SK-N-MC (cell line): ENCODE data around the gene ICAM1.
A peak's percentile ranks its signal among the peaks of the same experiment; 100 is the strongest.

Experiments
- DNase-seq: peaks from one replicate; pipeline ENCODE4 v3.0.0-alpha.2; 2011; ENCODE audit warnings: low read depth, low spot score
- H3K27ac ChIP-seq: fragments of 200-600 bp; sonication (generic); 2 replicates; pipeline ENCODE4 v1.5.1; 2016; ENCODE audit warnings: mixed run types
- H3K36me3 ChIP-seq: fragments of 200-600 bp; sonication (generic); 2 replicates; pipeline ENCODE4 v1.6.1; 2017; ENCODE audit warnings: antibody characterized with exemption, low read length, mixed read lengths; ENCODE audit not compliant: insufficient read depth
- H3K4me3 ChIP-seq: fragments of 200-600 bp; sonication (generic); 2 replicates; pipeline ENCODE4 v1.5.1; 2016
- H3K9ac ChIP-seq: fragments of 200-600 bp; sonication (generic); 2 replicates; pipeline ENCODE4 v1.8.0; 2017; ENCODE audit warnings: mixed run types, mixed read lengths; ENCODE audit not compliant: insufficient read length
- H3K9me3 ChIP-seq: fragments of 200-600 bp; sonication (generic); 2 replicates; pipeline ENCODE4 v1.6.1; 2017; ENCODE audit warnings: low read depth, mild to moderate bottlenecking, antibody characterized with exemption, low read length, moderate library complexity, mixed read lengths
- EZH2 ChIP-seq: fragments of 200-600 bp; sonication (generic); IDR thresholded peaks from one replicate; pipeline ENCODE4 v1.6.1; 2017; ENCODE audit warnings: antibody characterized with exemption
- FOXP2 ChIP-seq: optimal IDR thresholded peaks from 2 replicates; pipeline ENCODE3; 2011; ENCODE audit warnings: mild to moderate bottlenecking, moderate library complexity; ENCODE audit not compliant: insufficient read depth; ENCODE audit errors: extremely low read length, control extremely low read depth
- POLR2AphosphoS5 ChIP-seq: IDR thresholded peaks from 2 replicates; pipeline ENCODE4 v1.6.1; 2012; ENCODE audit warnings: mild to moderate bottlenecking, low read depth, low read length, borderline replicate concordance

Gene ICAM1

DNA sequence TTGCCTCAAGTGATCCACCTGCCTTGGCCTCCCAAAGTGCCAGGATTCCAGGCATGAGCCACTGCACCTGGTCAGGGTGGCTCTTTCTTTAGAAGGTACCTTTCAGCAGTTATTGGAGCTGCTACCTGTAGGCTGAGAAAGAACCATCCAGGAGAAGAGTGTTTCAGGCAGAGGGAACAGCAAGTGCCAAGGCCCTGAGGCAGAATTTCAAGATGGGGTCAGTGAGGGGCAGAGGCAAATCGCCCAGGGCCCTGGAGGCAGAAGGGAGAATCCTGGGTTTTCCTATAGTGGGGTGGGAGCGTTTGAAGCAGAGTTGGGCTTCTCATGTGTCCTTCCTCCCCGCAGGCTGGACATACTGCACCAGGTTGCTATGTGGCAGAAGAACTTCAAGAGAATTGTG, 16.7 kb upstream of the ICAM1 start:
- no peak for DNase-seq
- Histone ChIP-seq H3K36me3 (peaks cover 30% of the 10 kb centered on the region), H3K9me3 (no peaks in the 10 kb centered on the region), H3K9ac (no peak overlapping the region), H3K4me3 (no peak overlapping the region), H3K27ac (no peak overlapping the region)
- TF ChIP-seq FOXP2 (no peak), POLR2AphosphoS5 (no peak), EZH2 (no peak)

DNA sequence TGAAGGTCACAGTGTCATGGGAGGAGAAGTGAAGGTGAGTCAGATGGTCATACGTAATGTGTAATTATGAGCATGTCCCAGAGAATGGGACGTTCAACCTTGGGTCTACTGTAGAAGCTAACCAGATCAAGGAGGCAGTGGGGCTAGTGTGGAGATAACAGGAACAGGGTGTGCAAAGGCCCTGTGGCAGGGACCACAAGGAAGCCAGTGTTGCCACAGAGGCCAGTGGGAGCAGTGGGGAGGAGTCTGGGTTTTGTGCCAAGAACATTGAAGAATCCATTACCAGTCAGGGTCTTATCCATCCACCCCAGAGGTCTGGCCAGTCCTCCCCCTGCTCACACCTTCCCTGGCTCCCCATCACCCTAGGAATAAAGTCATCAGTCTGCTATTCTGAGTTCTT, 15.6 kb upstream of the ICAM1 start:
- Histone ChIP-seq H3K27ac (no peak overlapping the region), H3K36me3 (peaks cover 33% of the 10 kb centered on the region), H3K4me3 (no peak overlapping the region), H3K9me3 (no peaks in the 10 kb centered on the region), H3K9ac (no peak overlapping the region)
- DNase-seq: no peak
- no peak for TF ChIP-seq EZH2
- no peak for TF ChIP-seq FOXP2
- no peak for TF ChIP-seq POLR2AphosphoS5

DNA sequence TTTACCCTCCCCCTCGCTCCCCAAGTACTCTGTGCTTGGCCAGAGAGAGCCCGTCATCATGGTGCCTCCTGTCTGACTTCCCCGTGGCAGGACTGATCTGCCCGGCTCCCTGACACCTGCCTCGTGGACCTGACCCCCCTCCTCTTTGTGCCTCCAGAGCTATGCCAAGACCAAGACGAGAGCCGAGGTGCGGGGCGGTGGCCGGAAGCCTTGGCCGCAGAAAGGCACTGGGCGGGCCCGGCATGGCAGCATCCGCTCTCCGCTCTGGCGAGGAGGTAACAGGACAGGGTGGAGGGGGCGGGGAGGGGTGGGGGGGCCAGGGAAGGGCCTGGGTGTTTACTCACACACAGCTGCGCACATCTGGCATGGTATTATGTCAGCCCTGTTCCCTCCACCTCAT, 14.4 kb upstream of the ICAM1 start:
- DNase-seq: no peak
- H3K36me3 ChIP-seq: peaks cover 33% of the 10 kb centered on the region
- H3K4me3 ChIP-seq: no peak overlapping the region
- no peak overlapping the region for H3K9ac ChIP-seq
- TF ChIP-seq POLR2AphosphoS5 (no peak), EZH2 (no peak), FOXP2 (no peak)
- H3K27ac ChIP-seq: no peak overlapping the region
- H3K9me3 ChIP-seq: no peaks in the 10 kb centered on the region

DNA sequence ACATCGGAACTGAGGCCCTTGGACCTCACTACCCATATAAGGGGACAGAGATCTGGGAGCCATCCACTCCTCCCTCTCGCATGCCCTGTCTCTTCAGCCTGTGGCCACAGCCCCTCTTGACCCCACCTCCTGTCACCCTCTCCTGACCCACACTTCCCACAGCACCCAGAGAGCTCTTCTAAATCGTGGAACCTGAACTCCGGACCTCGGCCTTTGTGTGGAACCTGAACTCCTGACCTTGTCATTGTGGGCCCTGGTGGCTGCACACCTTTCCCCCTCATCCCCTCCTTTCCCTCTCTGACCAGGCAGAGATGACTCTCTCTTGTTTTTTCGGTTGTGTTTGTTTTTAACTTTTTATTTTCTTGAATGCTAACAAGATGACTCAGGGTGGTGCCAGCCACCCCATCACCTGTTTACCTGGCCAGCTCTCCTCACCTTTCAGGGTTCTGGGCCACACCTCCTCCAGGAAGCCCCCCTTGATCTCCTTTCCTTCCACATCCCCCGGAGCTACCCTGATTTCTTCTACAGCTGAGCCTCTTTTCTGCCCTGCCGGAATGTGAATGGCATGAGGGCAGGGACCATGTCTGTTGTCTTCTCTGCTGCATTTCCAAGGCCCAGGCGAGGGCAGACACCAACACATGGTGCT, 13.8 kb upstream of the ICAM1 start:
- H3K4me3 ChIP-seq: no peak overlapping the region
- H3K27ac ChIP-seq: no peak overlapping the region
- no peak for DNase-seq
- no peak overlapping the region for H3K9ac ChIP-seq
- no peaks in the 10 kb centered on the region for H3K9me3 ChIP-seq
- TF ChIP-seq EZH2 (no peak), FOXP2 (no peak), POLR2AphosphoS5 (no peak)
- H3K36me3 ChIP-seq: peaks cover 33% of the 10 kb centered on the region

DNA sequence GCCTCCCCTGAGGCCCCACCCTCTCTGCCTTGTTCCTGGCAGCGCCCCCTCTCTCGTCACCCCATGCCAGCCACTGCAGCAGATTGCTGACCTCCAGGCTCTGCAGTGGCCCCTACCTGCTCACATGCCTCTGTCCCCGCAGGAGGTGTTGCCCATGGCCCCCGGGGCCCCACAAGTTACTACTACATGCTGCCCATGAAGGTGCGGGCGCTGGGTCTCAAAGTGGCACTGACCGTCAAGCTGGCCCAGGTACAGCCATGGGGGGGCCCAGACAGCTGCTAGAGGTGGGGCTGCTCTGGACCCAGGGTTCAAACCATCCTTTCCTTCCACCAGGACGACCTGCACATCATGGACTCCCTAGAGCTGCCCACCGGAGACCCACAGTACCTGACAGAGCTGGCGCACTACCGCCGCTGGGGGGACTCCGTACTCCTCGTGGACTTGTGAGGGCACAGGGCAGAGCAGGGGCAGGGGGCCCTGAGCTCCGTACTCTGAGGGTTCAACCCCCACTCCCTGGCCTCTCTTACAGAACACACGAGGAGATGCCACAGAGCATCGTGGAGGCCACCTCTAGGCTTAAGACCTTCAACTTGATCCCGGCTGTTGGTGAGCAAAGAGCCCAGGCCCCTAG, 12.7 kb upstream of the ICAM1 start:
- H3K36me3 ChIP-seq: peaks cover 33% of the 10 kb centered on the region
- TF ChIP-seq FOXP2: no peak
- no peak for TF ChIP-seq EZH2
- no peak for TF ChIP-seq POLR2AphosphoS5
- no peak for DNase-seq
- no peak overlapping the region for H3K4me3 ChIP-seq
- H3K9ac ChIP-seq: no peak overlapping the region
- H3K9me3 ChIP-seq: no peaks in the 10 kb centered on the region
- H3K27ac ChIP-seq: no peak overlapping the region

DNA sequence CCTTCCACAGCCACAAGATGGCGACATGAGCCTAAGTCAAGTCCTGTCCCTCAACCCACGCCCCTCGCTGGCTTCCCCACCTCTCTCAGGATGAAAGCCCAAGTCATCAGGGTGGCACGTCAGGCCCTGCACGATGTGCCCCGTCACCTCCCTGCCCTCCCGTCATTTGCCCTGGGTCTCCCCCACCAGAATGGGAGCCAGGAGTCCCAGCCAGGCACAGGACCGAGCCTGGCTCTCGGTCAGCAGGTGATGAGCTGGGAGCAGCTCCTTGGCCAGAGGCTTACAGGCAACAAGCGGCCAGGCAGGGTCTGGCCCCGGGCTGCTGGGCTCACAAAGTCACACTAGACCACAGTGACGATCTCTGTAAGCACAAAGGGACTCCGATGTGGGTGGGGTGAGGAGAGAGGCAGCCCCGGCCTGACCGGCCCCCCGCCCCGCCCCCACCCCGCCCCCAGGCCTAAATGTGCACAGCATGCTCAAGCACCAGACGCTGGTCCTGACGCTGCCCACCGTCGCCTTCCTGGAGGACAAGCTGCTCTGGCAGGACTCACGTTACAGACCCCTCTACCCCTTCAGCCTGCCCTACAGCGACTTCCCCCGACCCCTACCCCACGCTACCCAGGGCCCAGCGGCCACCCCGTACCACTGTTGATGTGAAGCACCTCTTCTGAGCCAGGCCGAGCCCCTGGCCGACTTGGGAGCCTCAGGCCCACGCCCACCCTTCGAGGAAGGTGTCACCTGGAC, 11.6 kb upstream of the ICAM1 start:
- Histone ChIP-seq H3K9me3 (no peaks in the 10 kb centered on the region), H3K9ac (no peak overlapping the region), H3K27ac (no peak overlapping the region), H3K4me3 (no peak overlapping the region), H3K36me3 (peaks cover 30% of the 10 kb centered on the region)
- peak; percentile 63 for DNase-seq
- TF ChIP-seq POLR2AphosphoS5: peak; percentile 12; the same call in 1 of the 2 replicates
- TF ChIP-seq FOXP2: no peak
- no peak for TF ChIP-seq EZH2

DNA sequence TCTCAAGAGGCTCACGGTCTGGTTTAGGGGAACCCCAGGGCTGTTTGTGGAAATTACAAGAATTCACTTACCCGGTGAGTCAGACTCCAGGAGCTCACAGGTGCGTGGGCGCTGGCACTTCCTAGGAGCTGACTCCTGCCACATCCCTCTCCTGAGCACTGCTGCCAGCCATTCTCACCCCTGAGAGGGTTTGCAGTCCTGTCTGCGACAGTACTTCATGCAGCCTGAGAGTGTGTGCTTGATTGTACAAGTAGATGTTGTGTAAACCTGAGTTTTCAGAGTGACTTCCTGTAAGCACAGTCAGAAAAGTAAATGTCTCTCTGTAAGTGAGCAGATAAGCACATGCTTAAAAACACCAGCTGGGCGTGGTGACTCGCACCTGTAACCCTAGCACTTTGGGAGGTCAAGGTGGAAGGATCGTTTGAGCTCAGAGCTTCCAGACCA, 10.8 kb upstream of the ICAM1 start:
- Histone ChIP-seq H3K27ac (no peak overlapping the region), H3K4me3 (no peak overlapping the region), H3K9me3 (no peaks in the 10 kb centered on the region), H3K36me3 (peaks cover 22% of the 10 kb centered on the region), H3K9ac (no peak overlapping the region)
- no peak for DNase-seq
- TF ChIP-seq FOXP2: no peak
- no peak for TF ChIP-seq POLR2AphosphoS5
- no peak for TF ChIP-seq EZH2

DNA sequence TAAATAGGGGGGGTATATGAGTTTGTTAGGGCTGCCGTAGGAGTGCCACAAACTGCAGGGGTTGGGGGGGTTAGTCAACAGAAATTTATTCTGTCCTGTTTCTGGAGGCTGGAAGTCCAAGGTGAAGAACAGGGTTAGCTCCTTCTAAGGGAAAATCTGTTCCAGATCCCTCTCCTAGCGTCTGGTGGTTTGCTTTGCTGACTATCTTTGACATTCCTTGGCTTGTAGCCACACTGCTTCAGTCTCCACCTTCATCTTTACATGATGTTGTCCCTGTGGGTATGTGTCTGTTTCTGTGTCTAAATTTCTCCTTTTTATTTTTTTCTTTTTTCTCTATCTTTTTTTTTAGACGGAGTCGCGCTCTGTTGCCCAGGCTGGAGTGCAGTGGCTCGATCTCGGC, 8.1 kb upstream of the ICAM1 start:
- no peak for DNase-seq
- Histone ChIP-seq H3K36me3 (peaks cover 9% of the 10 kb centered on the region; the same call in 1 of the 2 replicates), H3K4me3 (no peak overlapping the region), H3K9me3 (no peaks in the 10 kb centered on the region), H3K9ac (no peak overlapping the region), H3K27ac (no peak overlapping the region)
- TF ChIP-seq POLR2AphosphoS5: no peak
- no peak for TF ChIP-seq EZH2
- TF ChIP-seq FOXP2: no peak

DNA sequence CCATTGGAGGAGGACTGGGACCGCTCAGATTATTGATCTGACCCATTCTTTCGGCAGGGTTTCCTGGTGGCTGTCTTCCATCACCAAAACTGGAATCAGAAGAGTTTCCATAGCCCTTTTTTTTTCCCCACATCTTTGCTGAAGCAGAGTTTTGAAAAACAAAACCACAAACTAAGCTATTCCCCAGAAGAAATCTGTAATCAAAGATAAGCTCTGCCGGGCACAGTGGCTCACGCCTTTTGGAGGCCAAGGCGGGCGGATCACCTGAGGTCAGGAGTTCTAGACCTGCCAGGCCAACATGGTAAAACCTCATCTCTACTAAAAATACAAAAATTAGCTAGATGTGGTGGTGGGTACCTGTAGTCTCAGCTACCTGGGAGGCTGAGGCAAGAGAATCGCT, 4.2 kb upstream of the ICAM1 start:
- Histone ChIP-seq H3K27ac (no peak overlapping the region), H3K9ac (no peak overlapping the region), H3K9me3 (no peaks in the 10 kb centered on the region), H3K36me3 (no peaks in the 10 kb centered on the region), H3K4me3 (no peak overlapping the region)
- TF ChIP-seq FOXP2 (no peak), EZH2 (no peak), POLR2AphosphoS5 (no peak)
- no peak for DNase-seq
